K562 (cell line): ENCODE measurements around the gene PIEZO2. TPM values are rescaled to one million over a fixed set of nuclear protein-coding genes. Genes with fewer than 3 reads are reported as not detected.

Experiments used
- ATAC-seq: fragments of 200-7000 bp; cut with Tn5 transposase; 3 replicates; pipeline ENCODE4 v1.9.1; 2020; ENCODE audit warnings: moderate library complexity
- BruUV-seq: library from RNA; stranded (reverse); fragments of 400-500 nt; replicated peaks from 2 replicates; lab custom pipeline; 2021; lab: Mats Ljungman, UMichigan
- CTCF ChIA-PET: fragments of 300-600 bp; formaldehyde crosslinking; extraction: SDS; loops from one replicate; lab custom pipeline; 2021; ENCODE audit warnings: low intra/inter-chr PET ratio; lab: Yijun Ruan, JAX
- POLR2A ChIA-PET: fragments of 300-600, 350-650 bp; sonication (Branson Sonifier 250); formaldehyde crosslinking; extraction: SDS; loops from one replicate; lab custom pipeline; 2021; ENCODE audit warnings: antibody characterized with exemption, inconsistent platforms; lab: Yijun Ruan, JAX
- DNase-seq, 4 experiments: peaks; one replicate each; pipeline versions ENCODE4 v3.0.0 to v3.0.0-alpha.2; 2011 to 2018; ENCODE audit warnings: low spot score in 3 of 4, mixed read lengths in 3 of 4; ENCODE audit errors: extremely low read depth in 1 of 4
- FAIRE-seq: peaks from 2 replicates; lab custom pipeline; 2011; peaks lifted over from hg19 to GRCh38; lab: Jason Lieb, UNC
- H2AFZ ChIP-seq: 2 replicates; pipeline ENCODE4 v1.6.0; 2011; ENCODE audit warnings: low read depth, low read length, control low read depth, inconsistent platforms
- H3K27ac ChIP-seq: fragments of 200-600 bp; 3 replicates; pipeline ENCODE4 v1.8.0; 2011; ENCODE audit warnings: low read depth, mild to moderate bottlenecking, control low read depth, inconsistent platforms, low read length, moderate library complexity, mixed read lengths; ENCODE audit errors: extremely low read depth
- H3K27me3 ChIP-seq, 2 experiments: fragments of 300-600 bp in 1 of 2; 2 replicates in 1 of 2; 3 replicates in 1 of 2; pipeline versions ENCODE4 v1.6.0 to v1.8.0; 2011; ENCODE audit warnings: inconsistent platforms in 2 of 2, low read length in 2 of 2, mild to moderate bottlenecking in 1 of 2, mixed read lengths in 1 of 2, moderate library complexity in 1 of 2; ENCODE audit not compliant: control insufficient read depth in 2 of 2, insufficient read depth in 2 of 2
- H3K36me3 ChIP-seq: fragments of 300-600 bp; 3 replicates; pipeline ENCODE4 v1.8.0; 2011; ENCODE audit warnings: mild to moderate bottlenecking, low read length, inconsistent platforms; ENCODE audit not compliant: control insufficient read depth, insufficient read depth
- H3K4me1 ChIP-seq, 2 experiments: fragments of 200-600 bp in 1 of 2; replicated peaks in 1 of 2; 2 replicates in 1 of 2; 3 replicates in 1 of 2; pipeline versions ENCODE4 v1.5.1 to v1.8.0; 2011; ENCODE audit warnings: inconsistent platforms in 2 of 2, low read length in 2 of 2, mild to moderate bottlenecking in 1 of 2, mixed read lengths in 1 of 2, moderate library complexity in 1 of 2; ENCODE audit not compliant: control insufficient read depth in 2 of 2, insufficient read depth in 2 of 2
- H3K4me2 ChIP-seq: 2 replicates; pipeline ENCODE4 v1.6.1; 2011; ENCODE audit warnings: low read length, control low read depth, inconsistent platforms, mixed read lengths; ENCODE audit not compliant: insufficient read depth
- H3K4me3 ChIP-seq: fragments of 200-600 bp; sonication (generic), shearing (Covaris generic); 2 replicates; pipeline ENCODE4 v1.5.1; 2016; ENCODE audit warnings: control low read depth, inconsistent platforms
- H3K79me2 ChIP-seq: fragments of 200-600 bp; 3 replicates; pipeline ENCODE4 v1.8.0; 2011; ENCODE audit warnings: low read length, inconsistent platforms; ENCODE audit not compliant: control insufficient read depth, insufficient read depth
- H3K9ac ChIP-seq, 2 experiments: 2 replicates each; pipeline versions ENCODE4 v1.6.0 to v1.6.1; 2011; ENCODE audit warnings: low read depth in 2 of 2, low read length in 2 of 2, control low read depth in 1 of 2, inconsistent platforms in 1 of 2, mild to moderate bottlenecking in 1 of 2, mixed read lengths in 1 of 2; ENCODE audit not compliant: insufficient read depth in 1 of 2
- H3K9me1 ChIP-seq: one replicate; pipeline ENCODE4 v1.6.0; 2011; ENCODE audit warnings: inconsistent platforms, mild to moderate bottlenecking, low read length, moderate library complexity; ENCODE audit not compliant: control insufficient read depth, insufficient read depth
- H3K9me3 ChIP-seq: replicated peaks from 2 replicates; pipeline ENCODE4 v1.5.1; 2011; ENCODE audit warnings: low read depth, low read length, inconsistent platforms; ENCODE audit not compliant: control insufficient read depth, insufficient read depth
- H4K20me1 ChIP-seq: replicated peaks from 2 replicates; pipeline ENCODE4 v1.6.1; 2011; ENCODE audit warnings: low read length, inconsistent platforms, mixed read lengths; ENCODE audit not compliant: control insufficient read depth, insufficient read depth
- ERF ChIP-seq: fragments of 450-650 bp; formaldehyde crosslinking; IDR thresholded peaks from 2 replicates; pipeline ENCODE4 v1.4.0; 2020; ENCODE audit warnings: mild to moderate bottlenecking, mixed read lengths
- PCBP2 ChIP-seq: fragments of 200-400 bp; formaldehyde crosslinking; IDR thresholded peaks from 2 replicates; pipeline ENCODE4 v1.6.1; 2018; ENCODE audit warnings: low read length, low read depth, mild to moderate bottlenecking, moderate library complexity; ENCODE audit not compliant: poor library complexity, severe bottlenecking
- WGBS: fragments of 100-300 bp; shearing (Covaris generic); methylation state at CpG from one replicate; pipeline ENCODE4 v1.1.6; 2016; ENCODE audit warnings: low coverage, mixed read lengths; ENCODE audit not compliant: insufficient coverage; ENCODE audit errors: missing lambda C conversion rate; 5-methylcytosine and 5-hydroxymethylcytosine counted together
- in situ Hi-C: fragments of 300-500 bp; cut with MboI; formaldehyde crosslinking; loops from 4 replicates; pipeline ENCODE4 v1.15.0; 2018; ENCODE audit warnings: inconsistent platforms, mixed read lengths
- intact Hi-C: fragments of 100-400 bp; cut with micrococcal nuclease; formaldehyde crosslinking; loops from 2 replicates; pipeline ENCODE4 v1.14.2; 2022
- polyA plus RNA-seq, 8 experiments: library from polyadenylated mRNA; depleted of rRNA in 4 of 8; stranded (reverse) in 5 of 8; unstranded in 3 of 8; fragments of >200 nt; fragmentation: Nextera tagmentation in 2 of 8; fragmentation: Illumina TruSeq in 1 of 8; extraction: Ambion mirVana in 2 of 8; extraction: Trizol in 1 of 8; gene quantifications; 2 replicates each; pipeline versions ENCODE4 v1.2.1 to v1.2.3, GENCODE V29; 2011 to 2014; ENCODE audit warnings: inconsistent platforms in 1 of 8, missing spikeins in 1 of 8
- total RNA-seq, 7 experiments: library from RNA; depleted of rRNA in 6 of 7; stranded (reverse); fragments of >200 nt in 6 of 7; fragmentation: Illumina TruSeq in 2 of 7; extraction: Trizol in 2 of 7; gene quantifications; 2 replicates each; pipeline versions ENCODE4 v1.2.1 to v1.2.3, GENCODE V29; 2011 to 2021; ENCODE audit warnings: low replicate concordance in 1 of 7
- TF ChIP-seq, protein P1 (sequence below), 2 experiments: fragments of 450-650 bp; IDR thresholded peaks; 2 replicates each; pipeline ENCODE4 v1.6.1; 2018; ENCODE audit warnings: mild to moderate bottlenecking in 2 of 2, low read depth in 1 of 2; ENCODE audit not compliant: partially characterized antibody in 2 of 2

Gene PIEZO2
- total and polyA plus RNA-seq, 9 of the 15 experiments (the other 6 are each of a cell fraction or from before 2014, with no cell fraction given): 0.54 to 4.1 (median 2.0) TPM

DNA sequence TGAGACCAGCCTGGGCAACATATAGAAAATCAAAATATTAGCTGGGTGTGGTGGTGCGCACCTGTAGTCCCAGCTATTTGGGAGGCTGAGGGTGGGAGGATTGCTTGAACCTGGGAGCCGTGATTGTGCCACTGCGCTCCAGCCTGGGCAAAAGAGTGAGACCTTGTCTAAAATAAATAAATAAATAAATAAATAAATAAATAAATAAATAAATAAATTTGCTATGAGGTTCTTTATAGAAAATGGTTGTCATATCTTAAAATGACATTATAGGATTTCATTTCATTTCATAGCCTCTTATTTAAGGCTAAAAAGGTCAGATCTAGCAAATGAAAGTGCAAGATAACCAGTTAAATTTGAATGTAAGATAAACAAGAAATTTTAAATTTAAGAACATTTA is 430.6 kb downstream of the PIEZO2 start:
- H3K79me2 ChIP-seq: no peaks in the 10 kb centered on the region
- H3K9me3 ChIP-seq: no peaks in the 10 kb centered on the region
- intact Hi-C loops (no loop called here), in situ Hi-C loops (no loop called here)
- H4K20me1 ChIP-seq: no peaks in the 10 kb centered on the region
- H3K4me2 ChIP-seq: no peak overlapping the region
- H3K4me3 ChIP-seq: no peak overlapping the region
- POLR2A ChIA-PET: no interaction called here
- H3K27ac ChIP-seq: no peak overlapping the region
- CTCF ChIA-PET: no interaction called here
- no peaks in the 10 kb centered on the region for H3K36me3 ChIP-seq
- H3K4me1 ChIP-seq: no peaks in the 10 kb centered on the region
- TF ChIP-seq, protein P1, sequence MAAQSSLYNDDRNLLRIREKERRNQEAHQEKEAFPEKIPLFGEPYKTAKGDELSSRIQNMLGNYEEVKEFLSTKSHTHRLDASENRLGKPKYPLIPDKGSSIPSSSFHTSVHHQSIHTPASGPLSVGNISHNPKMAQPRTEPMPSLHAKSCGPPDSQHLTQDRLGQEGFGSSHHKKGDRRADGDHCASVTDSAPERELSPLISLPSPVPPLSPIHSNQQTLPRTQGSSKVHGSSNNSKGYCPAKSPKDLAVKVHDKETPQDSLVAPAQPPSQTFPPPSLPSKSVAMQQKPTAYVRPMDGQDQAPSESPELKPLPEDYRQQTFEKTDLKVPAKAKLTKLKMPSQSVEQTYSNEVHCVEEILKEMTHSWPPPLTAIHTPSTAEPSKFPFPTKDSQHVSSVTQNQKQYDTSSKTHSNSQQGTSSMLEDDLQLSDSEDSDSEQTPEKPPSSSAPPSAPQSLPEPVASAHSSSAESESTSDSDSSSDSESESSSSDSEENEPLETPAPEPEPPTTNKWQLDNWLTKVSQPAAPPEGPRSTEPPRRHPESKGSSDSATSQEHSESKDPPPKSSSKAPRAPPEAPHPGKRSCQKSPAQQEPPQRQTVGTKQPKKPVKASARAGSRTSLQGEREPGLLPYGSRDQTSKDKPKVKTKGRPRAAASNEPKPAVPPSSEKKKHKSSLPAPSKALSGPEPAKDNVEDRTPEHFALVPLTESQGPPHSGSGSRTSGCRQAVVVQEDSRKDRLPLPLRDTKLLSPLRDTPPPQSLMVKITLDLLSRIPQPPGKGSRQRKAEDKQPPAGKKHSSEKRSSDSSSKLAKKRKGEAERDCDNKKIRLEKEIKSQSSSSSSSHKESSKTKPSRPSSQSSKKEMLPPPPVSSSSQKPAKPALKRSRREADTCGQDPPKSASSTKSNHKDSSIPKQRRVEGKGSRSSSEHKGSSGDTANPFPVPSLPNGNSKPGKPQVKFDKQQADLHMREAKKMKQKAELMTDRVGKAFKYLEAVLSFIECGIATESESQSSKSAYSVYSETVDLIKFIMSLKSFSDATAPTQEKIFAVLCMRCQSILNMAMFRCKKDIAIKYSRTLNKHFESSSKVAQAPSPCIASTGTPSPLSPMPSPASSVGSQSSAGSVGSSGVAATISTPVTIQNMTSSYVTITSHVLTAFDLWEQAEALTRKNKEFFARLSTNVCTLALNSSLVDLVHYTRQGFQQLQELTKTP (IDR thresholded peaks at IDR 0.05; ENCODE audit: low read depth in 1 of 2, partially characterized antibody in 2 of 2): no peak
- TF ChIP-seq ERF (CRISPR knock-in tag): no peak
- no peak for TF ChIP-seq PCBP2
- 11% methylated on average over 3 of the region's 3 CpGs for WGBS
- no peak for DNase-seq
- no peak overlapping the region for H2AFZ ChIP-seq
- no peaks in the 10 kb centered on the region for H3K9me1 ChIP-seq
- ATAC-seq: no peak
- FAIRE-seq: no peak
- no TSS peak for BruUV-seq
- no peak overlapping the region for H3K9ac ChIP-seq
- H3K27me3 ChIP-seq: peaks cover 27 to 34% of the 10 kb centered on the region in 2 experiments
